Mesenchymal stem cell (in vitro differentiated cells and primary cell): ENCODE measurements around the gene IDH1.
A peak's percentile ranks its signal among the peaks of the same experiment; 100 is the strongest.

Experiments used
- DNase-seq: peaks from one replicate; pipeline ENCODE4 v3.0.0-alpha.2; 2013
- H2AFZ ChIP-seq: one replicate; pipeline ENCODE4 v1.6.1; 2013; ENCODE audit warnings: low read depth, mild to moderate bottlenecking, control low read depth, inconsistent platforms, low read length, moderate library complexity
- H2AK5ac ChIP-seq: 2 replicates; pipeline ENCODE4 v1.6.1; 2013; ENCODE audit warnings: low read length, moderate library complexity, mild to moderate bottlenecking, inconsistent platforms; ENCODE audit not compliant: severe bottlenecking
- H2BK120ac ChIP-seq: one replicate; pipeline ENCODE4 v1.6.1; 2013; ENCODE audit warnings: low read depth, mild to moderate bottlenecking, inconsistent platforms, low read length, moderate library complexity
- H2BK12ac ChIP-seq, 2 experiments: one replicate each; pipeline ENCODE4 v1.6.1; 2013; ENCODE audit warnings: inconsistent platforms in 2 of 2, low read length in 2 of 2, mild to moderate bottlenecking in 2 of 2, moderate library complexity in 2 of 2, control low read depth in 1 of 2
- H2BK15ac ChIP-seq: one replicate; pipeline ENCODE4 v1.6.1; 2013; ENCODE audit warnings: mild to moderate bottlenecking, low read depth, inconsistent platforms; ENCODE audit not compliant: poor library complexity, severe bottlenecking
- H2BK5ac ChIP-seq: 2 replicates; pipeline ENCODE4 v1.6.1; 2013; ENCODE audit warnings: low read depth, mild to moderate bottlenecking, low read length, control low read depth, inconsistent platforms; ENCODE audit not compliant: poor library complexity, severe bottlenecking
- H3K14ac ChIP-seq, 2 experiments: one replicate each; pipeline ENCODE4 v1.6.1; 2013; ENCODE audit warnings: inconsistent platforms in 2 of 2, low read length in 2 of 2, control low read depth in 1 of 2, mild to moderate bottlenecking in 1 of 2, moderate library complexity in 1 of 2
- H3K18ac ChIP-seq, 2 experiments: one replicate each; pipeline ENCODE4 v1.6.1; 2013; ENCODE audit warnings: inconsistent platforms in 2 of 2, low read length in 2 of 2, control low read depth in 1 of 2, low read depth in 1 of 2, mild to moderate bottlenecking in 1 of 2
- H3K23ac ChIP-seq, 2 experiments: one replicate each; pipeline ENCODE4 v1.6.1; 2013; ENCODE audit warnings: inconsistent platforms in 2 of 2, low read length in 2 of 2, mild to moderate bottlenecking in 2 of 2, moderate library complexity in 2 of 2, control low read depth in 1 of 2
- H3K27ac ChIP-seq: 2 replicates; pipeline ENCODE4 v1.5.1; 2013; ENCODE audit warnings: mild to moderate bottlenecking, moderate library complexity, low read length, control low read depth, inconsistent platforms; ENCODE audit not compliant: poor library complexity, severe bottlenecking
- H3K27me3 ChIP-seq, 2 experiments: 2 replicates each; pipeline versions ENCODE4 v1.6.1 to v1.7.0; 2013; ENCODE audit warnings: low read length in 2 of 2, mild to moderate bottlenecking in 2 of 2, moderate library complexity in 2 of 2, control low read depth in 1 of 2, inconsistent platforms in 1 of 2; ENCODE audit not compliant: control insufficient read depth in 1 of 2, insufficient read depth in 1 of 2
- H3K36me3 ChIP-seq, 2 experiments: 2 replicates each; pipeline versions ENCODE4 v1.6.1 to v1.7.0; 2013; ENCODE audit warnings: low read length in 2 of 2, control low read depth in 1 of 2, inconsistent platforms in 1 of 2, low read depth in 1 of 2, mild to moderate bottlenecking in 1 of 2; ENCODE audit not compliant: insufficient read depth in 2 of 2, control insufficient read depth in 1 of 2
- H3K4ac ChIP-seq, 2 experiments: one replicate each; pipeline ENCODE4 v1.6.1; 2013; ENCODE audit warnings: inconsistent platforms in 2 of 2, low read length in 2 of 2, mild to moderate bottlenecking in 2 of 2, moderate library complexity in 2 of 2, control low read depth in 1 of 2, low read depth in 1 of 2
- H3K4me1 ChIP-seq: 2 replicates; pipeline ENCODE4 v1.6.1; 2013; ENCODE audit warnings: low read depth, low read length, control low read depth; ENCODE audit not compliant: control insufficient read depth, insufficient read depth
- H3K4me2 ChIP-seq: 2 replicates; pipeline ENCODE4 v1.6.1; 2013; ENCODE audit warnings: low read length, mild to moderate bottlenecking, inconsistent platforms; ENCODE audit not compliant: poor library complexity, severe bottlenecking
- H3K4me3 ChIP-seq, 2 experiments: 2 replicates each; pipeline versions ENCODE4 v1.5.1 to v1.7.0; 2013; ENCODE audit warnings: low read length in 2 of 2, mild to moderate bottlenecking in 2 of 2, control low read depth in 1 of 2, low read depth in 1 of 2; ENCODE audit not compliant: insufficient read depth in 1 of 2
- H3K79me1 ChIP-seq: replicated peaks from 2 replicates; pipeline ENCODE4 v1.6.1; 2013; ENCODE audit warnings: mild to moderate bottlenecking, control low read depth, low read length, inconsistent platforms; ENCODE audit not compliant: poor library complexity, severe bottlenecking
- H3K9ac ChIP-seq: 2 replicates; pipeline ENCODE4 v1.7.0; 2013; ENCODE audit warnings: mild to moderate bottlenecking, low read length, moderate library complexity
- H3K9me3 ChIP-seq: 2 replicates; pipeline ENCODE4 v1.7.0; 2013; ENCODE audit warnings: mild to moderate bottlenecking, low read length; ENCODE audit not compliant: control insufficient read depth
- H4K8ac ChIP-seq: one replicate; pipeline ENCODE4 v1.6.1; 2013; ENCODE audit warnings: inconsistent platforms, mild to moderate bottlenecking, low read length, moderate library complexity
- H4K91ac ChIP-seq: one replicate; pipeline ENCODE4 v1.6.1; 2013; ENCODE audit warnings: mild to moderate bottlenecking, low read length, inconsistent platforms
- WGBS: methylation state at CpG from one replicate; pipeline ENCODE4 v1.1.7; 2013; ENCODE audit warnings: mixed read lengths; 5-methylcytosine and 5-hydroxymethylcytosine counted together

The IDH1 gene

DNA sequence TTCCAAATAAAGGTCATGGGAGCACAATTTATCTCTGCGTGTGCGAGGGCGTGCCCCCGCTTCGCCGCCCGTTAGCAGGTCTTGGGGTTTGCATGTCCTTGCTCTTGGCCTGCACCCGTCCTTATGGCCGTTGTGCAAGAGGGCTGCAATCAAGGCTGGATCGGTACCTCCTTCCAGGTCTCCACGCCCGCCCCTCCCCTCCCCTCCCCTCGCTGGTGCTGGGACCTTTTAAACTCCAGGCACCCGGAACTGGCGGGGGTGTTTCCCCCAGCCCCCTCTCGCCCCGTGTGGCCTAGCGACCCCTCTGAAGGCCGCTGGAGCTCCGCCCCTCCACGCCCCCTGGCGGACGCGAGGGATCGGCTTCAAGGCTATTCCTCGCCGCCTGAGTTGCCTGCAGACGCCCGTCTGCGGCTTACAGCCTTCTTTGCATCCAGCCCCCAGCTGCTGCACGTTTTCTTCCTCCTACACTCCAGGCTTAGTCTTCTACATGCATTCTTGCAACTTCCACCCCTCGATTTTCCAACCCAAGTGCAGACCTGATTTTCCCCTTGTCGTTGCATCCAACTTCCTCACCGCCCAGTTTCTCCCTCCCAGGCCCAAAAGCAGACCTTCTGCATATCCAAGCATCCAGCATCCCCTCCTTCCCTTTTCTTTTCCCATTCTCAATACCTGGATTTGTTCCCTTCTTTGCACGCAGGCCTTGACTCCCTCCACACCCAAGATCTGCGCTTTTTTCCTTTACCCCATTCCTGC, 577 bp downstream of the IDH1 start:
- H4K91ac ChIP-seq, result peak overlapping the region; percentile 52
- peak; percentile 86 for DNase-seq
- H2BK5ac ChIP-seq, result no peak overlapping the region
- no peak overlapping the region for H2BK15ac ChIP-seq
- H3K79me1 ChIP-seq, result peaks cover 15% of the 10 kb centered on the region
- peak overlapping the region; percentile 88 for H3K4me2 ChIP-seq
- H3K4me3 ChIP-seq, result peak overlapping the region; percentile 62 to 98
- H3K23ac ChIP-seq, result peak overlapping the region in 1 of 2 experiments; percentile 3
- no peaks in the 10 kb centered on the region for H3K9me3 ChIP-seq
- H3K9ac ChIP-seq, result peak overlapping the region; percentile 87
- H2BK12ac ChIP-seq, result no peak overlapping the region
- H2AFZ ChIP-seq, result peak overlapping the region; percentile 91
- peak overlapping the region; percentile 6 to 58 for H3K18ac ChIP-seq
- WGBS, result under 1% methylated on average over 36 of the region's 36 CpGs
- peaks cover 2% of the 10 kb centered on the region for H3K4me1 ChIP-seq
- no peak overlapping the region for H3K14ac ChIP-seq
- peaks cover 0 to 42% of the 10 kb centered on the region in 2 experiments for H3K36me3 ChIP-seq
- H3K27me3 ChIP-seq, result no peaks in the 10 kb centered on the region
- H2BK120ac ChIP-seq, result no peak overlapping the region
- H4K8ac ChIP-seq, result no peak overlapping the region
- peak overlapping the region; percentile 0 to 6 for H3K4ac ChIP-seq
- no peak overlapping the region for H2AK5ac ChIP-seq
- peak overlapping the region; percentile 15 for H3K27ac ChIP-seq

DNA sequence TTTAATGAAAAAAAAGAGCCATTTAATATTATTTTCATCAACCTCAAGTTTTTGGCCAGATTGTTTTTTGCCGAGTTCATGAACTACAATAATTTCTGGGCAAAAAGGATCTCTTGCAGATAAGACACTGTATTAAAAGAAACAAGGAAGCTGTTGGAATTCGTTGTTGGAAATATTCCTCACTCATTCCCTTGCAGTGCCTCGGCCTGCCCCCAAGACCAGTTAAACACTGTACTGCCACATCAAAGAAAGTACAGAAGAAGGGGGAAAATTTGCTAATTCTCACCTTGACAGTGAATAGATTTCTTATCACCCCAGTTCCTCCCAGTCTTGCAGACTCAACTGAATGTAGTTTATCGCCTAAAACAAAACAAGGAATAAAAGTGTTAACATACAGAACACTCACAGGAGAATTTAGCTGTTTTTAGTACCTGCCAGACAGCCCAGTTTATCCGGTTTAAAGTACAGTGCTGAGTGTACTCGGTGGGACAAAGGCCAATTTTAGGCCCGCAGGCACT, 1.2 kb downstream of the IDH1 start:
- Histone ChIP-seq H3K4me1 (peaks cover 2% of the 10 kb centered on the region), H2BK120ac (no peak overlapping the region), H3K79me1 (peaks cover 15% of the 10 kb centered on the region), H3K4me2 (peak overlapping the region; percentile 88), H2BK15ac (no peak overlapping the region), H3K27ac (peak overlapping the region; percentile 1), H3K36me3 (peaks cover under 1 to 49% of the 10 kb centered on the region in 2 experiments), H3K4ac (peak overlapping the region in 1 of 2 experiments; percentile 41), H3K9me3 (no peaks in the 10 kb centered on the region), H2AK5ac (no peak overlapping the region), H3K23ac (no peak overlapping the region), H2BK5ac (no peak overlapping the region), H3K14ac (no peak overlapping the region), H3K27me3 (no peaks in the 10 kb centered on the region), H4K91ac (no peak overlapping the region), H3K9ac (peak overlapping the region; percentile 87), H3K18ac (peak overlapping the region in 1 of 2 experiments; percentile 58), H2AFZ (no peak overlapping the region), H3K4me3 (peak overlapping the region; percentile 62 to 98), H2BK12ac (no peak overlapping the region), H4K8ac (no peak overlapping the region)
- WGBS, result 23% methylated on average over 7 of the region's 7 CpGs
- no peak for DNase-seq

DNA sequence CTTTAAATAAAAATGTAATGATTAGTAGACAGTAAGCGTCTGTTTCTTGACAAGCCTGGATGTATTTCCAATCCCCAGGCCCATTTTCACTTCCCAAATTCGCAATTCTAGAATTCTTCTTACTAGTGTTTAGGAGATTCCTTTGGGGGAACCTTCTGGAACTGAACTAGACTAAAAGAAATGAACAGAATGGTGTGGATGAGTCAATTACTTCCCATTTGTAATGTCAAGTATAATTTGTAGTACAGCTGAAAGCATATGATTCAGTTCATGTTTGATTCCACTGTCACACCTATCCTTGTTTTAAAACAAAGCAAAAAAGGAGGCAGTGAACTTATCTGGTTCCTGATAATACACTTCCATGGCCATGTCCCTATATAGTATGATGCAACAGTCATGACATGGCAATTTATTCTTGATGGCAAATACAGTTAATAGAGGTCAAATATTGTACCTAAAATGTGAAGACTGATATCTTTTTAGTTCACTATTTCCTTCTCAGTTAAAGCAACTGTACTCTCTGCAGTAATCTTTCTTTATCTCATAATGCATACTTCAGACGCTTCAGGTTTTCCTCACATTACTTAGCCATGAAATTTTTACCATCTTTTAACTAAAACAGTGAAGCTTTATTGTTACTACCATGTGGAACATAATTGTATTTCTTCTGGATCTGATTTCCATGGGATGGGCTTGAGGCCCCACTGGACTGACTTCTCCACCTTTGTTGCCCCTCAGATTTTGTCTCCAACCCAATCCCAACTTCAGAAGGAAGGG, 2.0 kb downstream of the IDH1 start:
- H3K23ac ChIP-seq, result no peak overlapping the region
- H2AFZ ChIP-seq, result no peak overlapping the region
- H3K9me3 ChIP-seq, result no peaks in the 10 kb centered on the region
- H2BK15ac ChIP-seq, result no peak overlapping the region
- H3K79me1 ChIP-seq, result peaks cover 20% of the 10 kb centered on the region
- H4K91ac ChIP-seq, result no peak overlapping the region
- H3K18ac ChIP-seq, result no peak overlapping the region
- H2AK5ac ChIP-seq, result no peak overlapping the region
- 100% methylated on average over 1 of the region's 3 CpGs for WGBS
- H2BK5ac ChIP-seq, result no peak overlapping the region
- peaks cover 2% of the 10 kb centered on the region for H3K4me1 ChIP-seq
- no peak overlapping the region for H3K14ac ChIP-seq
- DNase-seq, result peak; percentile 16
- peak overlapping the region in 1 of 2 experiments; percentile 98 for H3K4me3 ChIP-seq
- H4K8ac ChIP-seq, result no peak overlapping the region
- H2BK120ac ChIP-seq, result no peak overlapping the region
- H3K9ac ChIP-seq, result peak overlapping the region; percentile 87
- no peak overlapping the region for H2BK12ac ChIP-seq
- H3K27ac ChIP-seq, result no peak overlapping the region
- peak overlapping the region; percentile 37 for H3K4me2 ChIP-seq
- no peak overlapping the region for H3K4ac ChIP-seq
- H3K27me3 ChIP-seq, result no peaks in the 10 kb centered on the region
- peaks cover 5 to 56% of the 10 kb centered on the region in 2 experiments for H3K36me3 ChIP-seq

DNA sequence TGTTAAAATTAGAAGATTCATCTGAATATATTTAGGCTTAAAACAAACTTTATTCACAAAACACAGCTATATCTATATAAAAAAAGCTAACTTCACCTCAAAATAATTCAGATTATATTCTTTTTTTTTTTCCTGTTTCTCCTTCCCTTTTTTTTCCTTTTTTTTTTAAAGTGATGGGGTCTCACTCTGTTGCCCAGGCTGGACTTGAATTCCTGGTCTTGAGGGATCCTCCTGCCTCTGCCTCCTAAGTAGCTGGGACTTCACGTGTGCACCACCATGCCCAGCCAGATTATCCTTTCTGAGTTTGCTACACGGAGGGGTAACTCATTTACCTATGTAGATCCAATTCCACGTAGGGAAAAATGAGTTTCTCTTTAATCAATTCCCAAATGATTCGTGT, 3.8 kb downstream of the IDH1 start:
- no peak overlapping the region for H3K18ac ChIP-seq
- 100% methylated on average over 4 of the region's 4 CpGs for WGBS
- H3K27me3 ChIP-seq, result no peaks in the 10 kb centered on the region

More for the DNA sequence above, 3.8 kb downstream of the IDH1 start:
- no peaks in the 10 kb centered on the region for H3K9me3 ChIP-seq
- no peak for DNase-seq
- H3K4me1 ChIP-seq, result peaks cover 2% of the 10 kb centered on the region
- H3K27ac ChIP-seq, result no peak overlapping the region
- no peak overlapping the region for H3K4me2 ChIP-seq
- no peak overlapping the region for H2BK15ac ChIP-seq
- H4K91ac ChIP-seq, result no peak overlapping the region
- H3K4ac ChIP-seq, result no peak overlapping the region
- peaks cover 5 to 71% of the 10 kb centered on the region in 2 experiments for H3K36me3 ChIP-seq
- H2BK5ac ChIP-seq, result no peak overlapping the region
- no peak overlapping the region for H3K23ac ChIP-seq
- H3K14ac ChIP-seq, result no peak overlapping the region
- no peak overlapping the region for H2BK12ac ChIP-seq
- H2AK5ac ChIP-seq, result no peak overlapping the region
- H2AFZ ChIP-seq, result no peak overlapping the region
- H3K4me3 ChIP-seq, result no peak overlapping the region
- H4K8ac ChIP-seq, result no peak overlapping the region
- no peak overlapping the region for H2BK120ac ChIP-seq
- peaks cover 22% of the 10 kb centered on the region for H3K79me1 ChIP-seq
- no peak overlapping the region for H3K9ac ChIP-seq
